SK-N-SH treated with all-trans-retinoic acid at 6 μM for 48 hours (cell line): Measurements from ENCODE around the gene LPP.

Experiments used
- ATAC-seq: fragments of 200-7000 bp; cut with Tn5 transposase; 3 replicates; pipeline ENCODE4 v1.9.1; 2020; ENCODE audit warnings: mild to moderate bottlenecking, moderate library complexity
- BACH2 ChIP-seq: fragments of 250-450 bp; sonication (Bioruptor Pico); IDR thresholded peaks from 2 replicates; pipeline ENCODE4 v1.9.0; 2021; ENCODE audit warnings: mild to moderate bottlenecking, borderline replicate concordance
- CSDC2 ChIP-seq: fragments of 250-450 bp; sonication (Bioruptor Pico); IDR thresholded peaks from 2 replicates; pipeline ENCODE4 v1.5.0; 2020; ENCODE audit warnings: mild to moderate bottlenecking, moderate library complexity
- ESRRG ChIP-seq: fragments of 250-450 bp; sonication (Bioruptor Pico); IDR thresholded peaks from 2 replicates; pipeline ENCODE4 v1.6.1; 2021; ENCODE audit warnings: mild to moderate bottlenecking
- GLIS3 ChIP-seq: fragments of 250-450 bp; sonication (Bioruptor Pico); IDR thresholded peaks from 2 replicates; pipeline ENCODE4 v1.5.0; 2020; ENCODE audit warnings: mild to moderate bottlenecking, moderate library complexity
- ISL1 ChIP-seq: fragments of 250-450 bp; sonication (Bioruptor Pico); IDR thresholded peaks from 2 replicates; pipeline ENCODE4 v2.1.2; 2022; ENCODE audit warnings: mild to moderate bottlenecking, moderate library complexity
- OSR1 ChIP-seq: fragments of 250-450 bp; sonication (Bioruptor Pico); IDR thresholded peaks from 2 replicates; pipeline ENCODE4 v1.8.0; 2022; ENCODE audit warnings: moderate library complexity, mild to moderate bottlenecking, inconsistent platforms
- PPARA ChIP-seq: fragments of 250-450 bp; sonication (Bioruptor Pico); IDR thresholded peaks from 2 replicates; pipeline ENCODE4 v1.5.0; 2020; ENCODE audit warnings: mild to moderate bottlenecking, borderline replicate concordance
- RARB ChIP-seq: fragments of 250-450 bp; sonication (Bioruptor Pico); IDR thresholded peaks from 2 replicates; pipeline ENCODE4 v1.8.0; 2021; ENCODE audit warnings: mild to moderate bottlenecking, moderate library complexity
- SNAI2 ChIP-seq: fragments of 250-450 bp; sonication (Bioruptor Pico); IDR thresholded peaks from 2 replicates; pipeline ENCODE4 v1.5.0; 2020; ENCODE audit warnings: mild to moderate bottlenecking, moderate library complexity
- TCF4 ChIP-seq: fragments of 250-450 bp; sonication (Bioruptor Pico); IDR thresholded peaks from 2 replicates; pipeline ENCODE4 v1.8.0; 2021; ENCODE audit warnings: mild to moderate bottlenecking, moderate library complexity, borderline replicate concordance
- TOX ChIP-seq: fragments of 250-450 bp; sonication (Bioruptor Pico); IDR thresholded peaks from 2 replicates; pipeline ENCODE4 v1.8.0; 2021; ENCODE audit warnings: mild to moderate bottlenecking, moderate library complexity, borderline replicate concordance
- ZC3H10 ChIP-seq: fragments of 250-450 bp; sonication (Bioruptor Pico); IDR thresholded peaks from 2 replicates; pipeline ENCODE4 v1.5.1; 2021; ENCODE audit warnings: mild to moderate bottlenecking, moderate library complexity
- ZFP3 ChIP-seq: fragments of 250-450 bp; sonication (Bioruptor Pico); IDR thresholded peaks from 2 replicates; pipeline ENCODE4 v1.5.0; 2020; ENCODE audit warnings: mild to moderate bottlenecking, moderate library complexity
- ZNF565 ChIP-seq: fragments of 450-650 bp; formaldehyde crosslinking; conservative IDR thresholded peaks from 2 replicates; pipeline ENCODE4 v1.5.0; 2020; ENCODE audit warnings: low read depth, mild to moderate bottlenecking, moderate library complexity
- ZNF70 ChIP-seq: fragments of 450-650 bp; formaldehyde crosslinking; IDR thresholded peaks from 2 replicates; pipeline ENCODE4 v1.5.0; 2020; ENCODE audit warnings: mild to moderate bottlenecking, moderate library complexity
- ZNF8 ChIP-seq: fragments of 450-650 bp; formaldehyde crosslinking; IDR thresholded peaks from 2 replicates; pipeline ENCODE4 v1.5.0; 2020; ENCODE audit warnings: mild to moderate bottlenecking, moderate library complexity
- TF ChIP-seq, protein P1 (sequence below): fragments of 250-450 bp; sonication (Bioruptor Pico); IDR thresholded peaks from 2 replicates; pipeline ENCODE4 v1.5.1; 2021; ENCODE audit warnings: mild to moderate bottlenecking, moderate library complexity
- TF ChIP-seq, protein P2 (sequence below): fragments of 250-450 bp; sonication (Bioruptor Pico); IDR thresholded peaks from 2 replicates; pipeline ENCODE4 v1.8.0; 2020; ENCODE audit warnings: mild to moderate bottlenecking, moderate library complexity, borderline replicate concordance
- TF ChIP-seq, protein P3 (sequence below): fragments of 250-450 bp; sonication (Bioruptor Pico); IDR thresholded peaks from 2 replicates; pipeline ENCODE4 v1.5.1; 2020; ENCODE audit warnings: low read depth, mild to moderate bottlenecking, moderate library complexity
- TF ChIP-seq, protein P4 (sequence below): fragments of 250-450 bp; sonication (Bioruptor Pico); IDR thresholded peaks from 2 replicates; pipeline ENCODE4 v1.8.0; 2021; ENCODE audit warnings: low read depth, mild to moderate bottlenecking, moderate library complexity, borderline replicate concordance
- TF ChIP-seq, protein P5 (sequence below): fragments of 250-450 bp; sonication (Bioruptor Pico); IDR thresholded peaks from 2 replicates; pipeline ENCODE4 v1.5.0; 2020; ENCODE audit warnings: mild to moderate bottlenecking, moderate library complexity

The LPP gene

DNA sequence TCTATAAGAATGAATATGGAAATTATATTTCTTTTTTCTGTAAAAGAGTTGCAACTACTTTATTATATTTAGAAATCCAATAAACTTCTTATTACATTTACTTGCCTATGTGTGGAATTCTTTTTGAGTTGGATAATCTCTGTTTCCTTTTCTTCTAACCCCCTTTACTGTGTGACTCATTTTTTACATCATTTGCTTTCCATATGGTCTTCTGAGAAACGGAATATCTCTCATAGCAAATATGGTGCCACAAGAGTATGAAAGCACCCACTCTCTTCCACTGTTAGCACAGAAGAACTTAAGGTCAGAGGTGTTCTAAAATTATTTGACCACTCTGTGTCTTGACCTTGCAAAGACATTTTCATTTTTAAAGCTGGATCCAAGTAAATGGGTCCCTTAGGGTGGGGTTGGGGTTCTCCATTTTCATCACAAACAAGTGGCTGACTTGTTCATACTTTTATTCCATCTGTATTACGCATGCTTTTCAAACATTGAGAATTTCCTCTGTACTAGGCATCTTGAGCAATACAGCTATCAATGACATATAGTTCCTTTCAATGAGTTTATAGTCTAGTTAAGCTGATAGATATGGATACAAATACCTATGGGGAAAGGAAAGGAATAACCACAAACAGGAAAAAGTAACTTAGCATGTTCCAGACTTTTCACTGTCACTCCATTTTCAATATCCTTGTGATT, 736.8 kb downstream of the LPP start (continued):
- TF ChIP-seq, protein P1, sequence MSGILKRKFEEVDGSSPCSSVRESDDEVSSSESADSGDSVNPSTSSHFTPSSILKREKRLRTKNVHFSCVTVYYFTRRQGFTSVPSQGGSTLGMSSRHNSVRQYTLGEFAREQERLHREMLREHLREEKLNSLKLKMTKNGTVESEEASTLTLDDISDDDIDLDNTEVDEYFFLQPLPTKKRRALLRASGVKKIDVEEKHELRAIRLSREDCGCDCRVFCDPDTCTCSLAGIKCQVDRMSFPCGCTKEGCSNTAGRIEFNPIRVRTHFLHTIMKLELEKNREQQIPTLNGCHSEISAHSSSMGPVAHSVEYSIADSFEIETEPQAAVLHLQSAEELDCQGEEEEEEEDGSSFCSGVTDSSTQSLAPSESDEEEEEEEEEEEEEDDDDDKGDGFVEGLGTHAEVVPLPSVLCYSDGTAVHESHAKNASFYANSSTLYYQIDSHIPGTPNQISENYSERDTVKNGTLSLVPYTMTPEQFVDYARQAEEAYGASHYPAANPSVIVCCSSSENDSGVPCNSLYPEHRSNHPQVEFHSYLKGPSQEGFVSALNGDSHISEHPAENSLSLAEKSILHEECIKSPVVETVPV, result no peak
- TF ChIP-seq ESRRG, result no peak
- TF ChIP-seq, protein P2, sequence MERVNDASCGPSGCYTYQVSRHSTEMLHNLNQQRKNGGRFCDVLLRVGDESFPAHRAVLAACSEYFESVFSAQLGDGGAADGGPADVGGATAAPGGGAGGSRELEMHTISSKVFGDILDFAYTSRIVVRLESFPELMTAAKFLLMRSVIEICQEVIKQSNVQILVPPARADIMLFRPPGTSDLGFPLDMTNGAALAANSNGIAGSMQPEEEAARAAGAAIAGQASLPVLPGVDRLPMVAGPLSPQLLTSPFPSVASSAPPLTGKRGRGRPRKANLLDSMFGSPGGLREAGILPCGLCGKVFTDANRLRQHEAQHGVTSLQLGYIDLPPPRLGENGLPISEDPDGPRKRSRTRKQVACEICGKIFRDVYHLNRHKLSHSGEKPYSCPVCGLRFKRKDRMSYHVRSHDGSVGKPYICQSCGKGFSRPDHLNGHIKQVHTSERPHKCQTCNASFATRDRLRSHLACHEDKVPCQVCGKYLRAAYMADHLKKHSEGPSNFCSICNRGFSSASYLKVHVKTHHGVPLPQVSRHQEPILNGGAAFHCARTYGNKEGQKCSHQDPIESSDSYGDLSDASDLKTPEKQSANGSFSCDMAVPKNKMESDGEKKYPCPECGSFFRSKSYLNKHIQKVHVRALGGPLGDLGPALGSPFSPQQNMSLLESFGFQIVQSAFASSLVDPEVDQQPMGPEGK, result no peak
- no peak for TF ChIP-seq ZNF70
- TF ChIP-seq TCF4, result no peak

DNA sequence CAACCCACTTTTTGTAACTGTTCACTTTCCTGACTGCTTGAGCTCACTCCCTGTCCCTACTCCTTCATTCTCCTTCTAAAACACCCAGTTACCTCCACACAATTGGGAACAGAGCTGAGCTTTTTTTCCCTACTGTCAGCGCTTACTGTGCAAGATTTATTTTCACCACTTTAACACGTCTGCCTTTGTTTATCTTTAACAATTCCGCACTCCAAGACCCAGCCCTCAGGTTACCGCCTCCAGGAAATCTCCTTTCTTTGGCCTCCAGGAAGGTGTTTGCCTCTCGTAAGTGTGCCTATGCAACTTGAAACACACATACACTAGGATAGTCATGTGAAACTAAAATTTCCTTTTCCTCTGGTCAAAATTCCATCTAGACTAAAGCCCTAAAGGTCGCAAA, 745.9 kb downstream of the LPP start:
- no peak for ATAC-seq
- TF ChIP-seq RARB (CRISPR knock-in tag), result no peak
- TF ChIP-seq, protein P3, sequence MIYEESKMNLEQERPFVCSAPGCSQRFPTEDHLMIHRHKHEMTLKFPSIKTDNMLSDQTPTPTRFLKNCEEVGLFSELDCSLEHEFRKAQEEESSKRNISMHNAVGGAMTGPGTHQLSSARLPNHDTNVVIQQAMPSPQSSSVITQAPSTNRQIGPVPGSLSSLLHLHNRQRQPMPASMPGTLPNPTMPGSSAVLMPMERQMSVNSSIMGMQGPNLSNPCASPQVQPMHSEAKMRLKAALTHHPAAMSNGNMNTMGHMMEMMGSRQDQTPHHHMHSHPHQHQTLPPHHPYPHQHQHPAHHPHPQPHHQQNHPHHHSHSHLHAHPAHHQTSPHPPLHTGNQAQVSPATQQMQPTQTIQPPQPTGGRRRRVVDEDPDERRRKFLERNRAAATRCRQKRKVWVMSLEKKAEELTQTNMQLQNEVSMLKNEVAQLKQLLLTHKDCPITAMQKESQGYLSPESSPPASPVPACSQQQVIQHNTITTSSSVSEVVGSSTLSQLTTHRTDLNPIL (CRISPR knock-in tag), result no peak
- no peak for TF ChIP-seq GLIS3
- TF ChIP-seq, protein P4, sequence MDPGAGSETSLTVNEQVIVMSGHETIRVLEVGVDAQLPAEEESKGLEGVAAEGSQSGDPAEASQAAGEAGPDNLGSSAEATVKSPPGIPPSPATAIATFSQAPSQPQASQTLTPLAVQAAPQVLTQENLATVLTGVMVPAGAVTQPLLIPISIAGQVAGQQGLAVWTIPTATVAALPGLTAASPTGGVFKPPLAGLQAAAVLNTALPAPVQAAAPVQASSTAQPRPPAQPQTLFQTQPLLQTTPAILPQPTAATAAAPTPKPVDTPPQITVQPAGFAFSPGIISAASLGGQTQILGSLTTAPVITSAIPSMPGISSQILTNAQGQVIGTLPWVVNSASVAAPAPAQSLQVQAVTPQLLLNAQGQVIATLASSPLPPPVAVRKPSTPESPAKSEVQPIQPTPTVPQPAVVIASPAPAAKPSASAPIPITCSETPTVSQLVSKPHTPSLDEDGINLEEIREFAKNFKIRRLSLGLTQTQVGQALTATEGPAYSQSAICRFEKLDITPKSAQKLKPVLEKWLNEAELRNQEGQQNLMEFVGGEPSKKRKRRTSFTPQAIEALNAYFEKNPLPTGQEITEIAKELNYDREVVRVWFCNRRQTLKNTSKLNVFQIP (CRISPR knock-in tag), result no peak
- no peak for TF ChIP-seq PPARA
- TF ChIP-seq, protein P5, sequence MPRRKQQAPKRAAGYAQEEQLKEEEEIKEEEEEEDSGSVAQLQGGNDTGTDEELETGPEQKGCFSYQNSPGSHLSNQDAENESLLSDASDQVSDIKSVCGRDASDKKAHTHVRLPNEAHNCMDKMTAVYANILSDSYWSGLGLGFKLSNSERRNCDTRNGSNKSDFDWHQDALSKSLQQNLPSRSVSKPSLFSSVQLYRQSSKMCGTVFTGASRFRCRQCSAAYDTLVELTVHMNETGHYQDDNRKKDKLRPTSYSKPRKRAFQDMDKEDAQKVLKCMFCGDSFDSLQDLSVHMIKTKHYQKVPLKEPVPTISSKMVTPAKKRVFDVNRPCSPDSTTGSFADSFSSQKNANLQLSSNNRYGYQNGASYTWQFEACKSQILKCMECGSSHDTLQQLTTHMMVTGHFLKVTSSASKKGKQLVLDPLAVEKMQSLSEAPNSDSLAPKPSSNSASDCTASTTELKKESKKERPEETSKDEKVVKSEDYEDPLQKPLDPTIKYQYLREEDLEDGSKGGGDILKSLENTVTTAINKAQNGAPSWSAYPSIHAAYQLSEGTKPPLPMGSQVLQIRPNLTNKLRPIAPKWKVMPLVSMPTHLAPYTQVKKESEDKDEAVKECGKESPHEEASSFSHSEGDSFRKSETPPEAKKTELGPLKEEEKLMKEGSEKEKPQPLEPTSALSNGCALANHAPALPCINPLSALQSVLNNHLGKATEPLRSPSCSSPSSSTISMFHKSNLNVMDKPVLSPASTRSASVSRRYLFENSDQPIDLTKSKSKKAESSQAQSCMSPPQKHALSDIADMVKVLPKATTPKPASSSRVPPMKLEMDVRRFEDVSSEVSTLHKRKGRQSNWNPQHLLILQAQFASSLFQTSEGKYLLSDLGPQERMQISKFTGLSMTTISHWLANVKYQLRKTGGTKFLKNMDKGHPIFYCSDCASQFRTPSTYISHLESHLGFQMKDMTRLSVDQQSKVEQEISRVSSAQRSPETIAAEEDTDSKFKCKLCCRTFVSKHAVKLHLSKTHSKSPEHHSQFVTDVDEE (CRISPR knock-in tag), result no peak
- TF ChIP-seq ISL1 (CRISPR knock-in tag), result no peak
- TF ChIP-seq ZFP3, result no peak
- no peak for TF ChIP-seq ZC3H10 (CRISPR knock-in tag)
- no peak for TF ChIP-seq TOX (CRISPR knock-in tag)
- no peak for TF ChIP-seq ZNF70
- no peak for TF ChIP-seq ZNF8 (CRISPR knock-in tag)
- TF ChIP-seq ZNF565, result no peak
- TF ChIP-seq, all 23 proteins: peak for 0

DNA sequence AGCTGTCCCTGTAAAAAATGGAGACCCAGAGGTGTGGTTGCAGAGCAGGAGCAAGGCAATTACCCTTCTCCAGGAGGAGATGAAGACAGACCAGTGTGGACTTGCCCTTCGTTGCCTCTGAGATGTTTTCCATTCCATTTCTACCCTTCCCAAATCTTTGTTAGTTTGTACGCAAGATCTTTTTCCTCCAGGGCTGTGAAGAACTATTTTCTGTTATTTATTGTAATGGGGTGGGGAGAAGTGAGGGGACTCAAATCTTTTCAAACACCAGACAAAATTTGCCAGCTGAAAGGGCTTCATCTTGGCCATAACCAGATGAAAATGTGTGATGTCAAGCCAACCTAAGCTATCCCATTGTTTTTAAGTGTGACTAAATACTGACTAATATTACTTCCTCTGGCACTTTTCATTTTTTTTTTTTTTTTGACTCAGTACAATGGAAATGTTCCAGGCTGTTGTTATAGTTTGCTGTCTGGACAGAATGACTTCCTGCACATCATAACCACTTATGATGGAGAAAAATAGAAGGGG, 746.5 kb downstream of the LPP start:
- peak; percentile 78 for ATAC-seq

More for the DNA sequence above, 746.5 kb downstream of the LPP start:
- no peak for TF ChIP-seq ESRRG
- no peak for TF ChIP-seq TOX (CRISPR knock-in tag)
- no peak for TF ChIP-seq TCF4
- TF ChIP-seq BACH2 (CRISPR knock-in tag), result no peak
- no peak for TF ChIP-seq SNAI2
- TF ChIP-seq OSR1 (CRISPR knock-in tag), result no peak
- TF ChIP-seq ZC3H10 (CRISPR knock-in tag), result no peak
- TF ChIP-seq, protein P5 (CRISPR knock-in tag), result no peak
- no peak for TF ChIP-seq ZNF565
- TF ChIP-seq CSDC2 (CRISPR knock-in tag), result no peak
